NB4 (cell line): ENCODE data around the gene S100A12.
A peak's percentile ranks its signal among the peaks of the same experiment; 100 is the strongest.

Experiments
- DNase-seq: peaks from one replicate; pipeline ENCODE4 v3.0.0; 2010; ENCODE audit warnings: low read depth
- H3K4me3 ChIP-seq: one replicate; pipeline ENCODE4 v1.5.1; 2011; ENCODE audit warnings: mild to moderate bottlenecking, low read depth, low read length, moderate library complexity
- MYC ChIP-seq: IDR thresholded peaks from 2 replicates; pipeline ENCODE4 v1.6.1; 2011; ENCODE audit warnings: low read depth, low read length
- POLR2A ChIP-seq: IDR thresholded peaks from 2 replicates; pipeline ENCODE4 v1.6.1; 2011; ENCODE audit warnings: mild to moderate bottlenecking; ENCODE audit not compliant: insufficient read length; ENCODE audit errors: extremely low read depth
- TF ChIP-seq, protein P1 (sequence below): IDR thresholded peaks from 2 replicates; pipeline ENCODE4 v1.6.1; 2011; ENCODE audit warnings: low read depth, low read length
- TF ChIP-seq, protein P2 (sequence below): IDR thresholded peaks from one replicate; pipeline ENCODE4 v1.5.1; 2012; ENCODE audit warnings: low read depth, low read length

The S100A12 gene

DNA sequence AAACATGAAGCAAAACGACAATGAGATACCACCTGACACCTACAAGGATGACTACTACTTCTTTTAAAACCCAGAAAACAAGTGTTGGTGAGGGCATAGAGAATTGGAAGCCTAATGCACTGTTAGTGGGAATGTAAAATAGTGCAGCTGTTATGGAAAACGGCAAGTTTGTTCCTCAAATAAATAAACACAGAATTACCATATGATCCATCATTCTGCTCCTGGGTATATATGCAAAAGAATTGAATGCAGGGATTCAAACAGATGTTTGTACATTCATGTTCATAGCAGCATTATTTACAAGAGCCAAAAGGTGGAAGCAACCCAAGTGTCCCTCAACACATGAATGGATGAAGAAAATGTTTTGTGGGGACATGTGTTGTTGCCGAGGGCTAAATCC is 16.8 kb upstream of the S100A12 start:
- no peak for DNase-seq
- TF ChIP-seq, protein P1, sequence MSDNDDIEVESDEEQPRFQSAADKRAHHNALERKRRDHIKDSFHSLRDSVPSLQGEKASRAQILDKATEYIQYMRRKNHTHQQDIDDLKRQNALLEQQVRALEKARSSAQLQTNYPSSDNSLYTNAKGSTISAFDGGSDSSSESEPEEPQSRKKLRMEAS: no peak
- TF ChIP-seq POLR2A (no peak), MYC (no peak)
- TF ChIP-seq, protein P2, sequence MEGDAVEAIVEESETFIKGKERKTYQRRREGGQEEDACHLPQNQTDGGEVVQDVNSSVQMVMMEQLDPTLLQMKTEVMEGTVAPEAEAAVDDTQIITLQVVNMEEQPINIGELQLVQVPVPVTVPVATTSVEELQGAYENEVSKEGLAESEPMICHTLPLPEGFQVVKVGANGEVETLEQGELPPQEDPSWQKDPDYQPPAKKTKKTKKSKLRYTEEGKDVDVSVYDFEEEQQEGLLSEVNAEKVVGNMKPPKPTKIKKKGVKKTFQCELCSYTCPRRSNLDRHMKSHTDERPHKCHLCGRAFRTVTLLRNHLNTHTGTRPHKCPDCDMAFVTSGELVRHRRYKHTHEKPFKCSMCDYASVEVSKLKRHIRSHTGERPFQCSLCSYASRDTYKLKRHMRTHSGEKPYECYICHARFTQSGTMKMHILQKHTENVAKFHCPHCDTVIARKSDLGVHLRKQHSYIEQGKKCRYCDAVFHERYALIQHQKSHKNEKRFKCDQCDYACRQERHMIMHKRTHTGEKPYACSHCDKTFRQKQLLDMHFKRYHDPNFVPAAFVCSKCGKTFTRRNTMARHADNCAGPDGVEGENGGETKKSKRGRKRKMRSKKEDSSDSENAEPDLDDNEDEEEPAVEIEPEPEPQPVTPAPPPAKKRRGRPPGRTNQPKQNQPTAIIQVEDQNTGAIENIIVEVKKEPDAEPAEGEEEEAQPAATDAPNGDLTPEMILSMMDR: no peak
- no peak overlapping the region for H3K4me3 ChIP-seq

DNA sequence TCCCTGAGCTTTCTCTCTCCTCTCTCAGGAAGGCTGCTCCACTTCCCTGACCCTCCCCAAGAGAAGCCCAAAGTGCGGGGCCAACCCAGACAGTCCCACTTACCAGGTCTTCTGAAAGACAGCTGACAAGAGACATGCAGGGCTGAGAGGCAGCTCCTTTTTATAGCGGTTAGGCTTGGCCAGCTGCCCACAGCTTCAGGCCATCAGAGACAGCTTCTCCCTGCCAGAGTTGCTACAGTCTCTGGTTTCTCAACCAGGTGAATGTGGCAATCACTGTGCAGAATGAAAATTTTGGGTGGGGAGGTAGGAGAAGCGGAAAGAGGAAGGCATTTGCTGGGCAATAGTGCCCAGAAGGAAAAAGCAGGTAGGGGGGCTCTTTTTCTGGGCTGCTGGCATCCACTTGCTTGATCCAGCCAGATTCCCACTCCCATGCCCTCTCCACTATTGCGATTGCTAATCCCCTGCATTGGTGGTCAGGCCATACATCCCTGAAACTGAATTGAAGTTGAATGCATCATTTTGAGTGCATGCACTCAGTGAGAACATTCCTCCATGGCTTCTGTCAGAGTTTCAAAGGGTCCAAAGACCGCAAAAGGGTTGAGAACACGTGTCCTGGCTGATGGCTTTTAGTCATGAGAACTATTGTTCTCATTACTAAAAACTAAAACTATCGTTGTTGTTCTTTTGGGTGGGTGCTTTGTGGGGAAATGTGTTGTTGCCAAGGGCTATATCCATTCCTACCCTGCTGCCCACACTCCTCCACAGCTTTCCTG is 15.7 kb upstream of the S100A12 start, which contains the start of gene S100A8:
Gene S100A8 (minus strand): TSS at position 136 of the 773 bp plus-strand sequence. CDS start 538 bp downstream, outside the sequence.
- TF ChIP-seq, protein P2: no peak
- TF ChIP-seq, protein P1: no peak
- no peak for TF ChIP-seq MYC
- no peak for TF ChIP-seq POLR2A
- no peak within 1 kb of the TSS for H3K4me3 ChIP-seq
- DNase-seq: peak; percentile 86

GRCh38 chr1:153389973-153390879 is 14.8 kb upstream of the S100A12 start:
- no peak overlapping the region for H3K4me3 ChIP-seq
- DNase-seq: peak; percentile 78
- no peak for TF ChIP-seq POLR2A
- TF ChIP-seq, protein P1: no peak
- TF ChIP-seq, protein P2: no peak
- no peak for TF ChIP-seq MYC

- H3K4me3 ChIP-seq: no peak overlapping the region
- no peak for DNase-seq
- TF ChIP-seq POLR2A: no peak
- TF ChIP-seq, protein P2: no peak
- TF ChIP-seq MYC: no peak
- TF ChIP-seq, protein P1: no peak
Observed at GRCh38 chr1:153389401-153389800, 14.0 kb upstream of the S100A12 start.

GRCh38 chr1:153387785-153388184 is 12.4 kb upstream of the S100A12 start:
- no peak overlapping the region for H3K4me3 ChIP-seq
- no peak for DNase-seq
- TF ChIP-seq, protein P2: no peak
- TF ChIP-seq POLR2A (no peak), MYC (no peak)
- TF ChIP-seq, protein P1: no peak
